HEK293T (cell line): ENCODE results near the gene ATG14.
A peak's percentile ranks its signal among the peaks of the same experiment; 100 is the strongest.

Source experiments
- CTCF ChIA-PET: fragments of 350-600 bp; formaldehyde crosslinking; extraction: SDS; loops from one replicate; lab custom pipeline; 2021; ENCODE audit warnings: antibody characterized with exemption, inconsistent platforms; lab: Yijun Ruan, JAX
- POLR2A ChIA-PET: fragments of 350-600 bp; formaldehyde crosslinking; extraction: SDS; loops from one replicate; lab custom pipeline; 2020; ENCODE audit warnings: antibody characterized with exemption, inconsistent platforms; lab: Yijun Ruan, JAX
- DNase-seq: peaks from one replicate; pipeline ENCODE4 v3.0.0; 2012; ENCODE audit warnings: mixed read lengths; ENCODE audit errors: extremely low spot score
- ARNT ChIP-seq: fragments of 450-650 bp; IDR thresholded peaks from 2 replicates; pipeline ENCODE4 v1.6.1; 2017; ENCODE audit warnings: mild to moderate bottlenecking
- BHLHE40 ChIP-seq: fragments of 450-650 bp; IDR thresholded peaks from 2 replicates; pipeline ENCODE4 v1.6.1; 2016; ENCODE audit warnings: mild to moderate bottlenecking, moderate library complexity, borderline replicate concordance
- CTBP1 ChIP-seq: fragments of 450-650 bp; IDR thresholded peaks from 2 replicates; pipeline ENCODE4 v1.6.1; 2016; ENCODE audit warnings: borderline replicate concordance
- ELF4 ChIP-seq: fragments of 450-650 bp; IDR thresholded peaks from 2 replicates; pipeline ENCODE4 v1.6.1; 2017; ENCODE audit warnings: antibody characterized with exemption
- FOXA1 ChIP-seq: fragments of 450-650 bp; IDR thresholded peaks from 2 replicates; pipeline ENCODE4 v1.6.1; 2016; ENCODE audit warnings: mild to moderate bottlenecking
- FOXK2 ChIP-seq: fragments of 450-650 bp; IDR thresholded peaks from 2 replicates; pipeline ENCODE4 v1.6.1; 2016; ENCODE audit warnings: mild to moderate bottlenecking
- FOXM1 ChIP-seq: fragments of 450-650 bp; IDR thresholded peaks from 2 replicates; pipeline ENCODE4 v1.6.1; 2017; ENCODE audit warnings: mild to moderate bottlenecking, borderline replicate concordance
- HDGF ChIP-seq: fragments of 450-650 bp; IDR thresholded peaks from 2 replicates; pipeline ENCODE4 v1.6.1; 2017; ENCODE audit warnings: antibody characterized with exemption, borderline replicate concordance
- L3MBTL2 ChIP-seq: fragments of 450-650 bp; conservative IDR thresholded peaks from 2 replicates; pipeline ENCODE4 v1.6.1; 2016; ENCODE audit warnings: mild to moderate bottlenecking
- LEF1 ChIP-seq: fragments of 450-650 bp; IDR thresholded peaks from 2 replicates; pipeline ENCODE4 v1.6.1; 2017; ENCODE audit warnings: mild to moderate bottlenecking, borderline replicate concordance
- NFRKB ChIP-seq: fragments of 450-650 bp; IDR thresholded peaks from 2 replicates; pipeline ENCODE4 v1.6.1; 2016; ENCODE audit warnings: mild to moderate bottlenecking, moderate library complexity
- PKNOX1 ChIP-seq: fragments of 450-650 bp; IDR thresholded peaks from 2 replicates; pipeline ENCODE4 v1.6.1; 2016
- SP1 ChIP-seq: fragments of 450-650 bp; IDR thresholded peaks from 2 replicates; pipeline ENCODE4 v1.6.1; 2017
- SUZ12 ChIP-seq: fragments of 450-650 bp; IDR thresholded peaks from 2 replicates; pipeline ENCODE4 v1.6.1; 2016; ENCODE audit warnings: mild to moderate bottlenecking
- TARDBP ChIP-seq: fragments of 450-650 bp; IDR thresholded peaks from 2 replicates; pipeline ENCODE4 v1.6.1; 2016
- ZNF384 ChIP-seq: fragments of 450-650 bp; IDR thresholded peaks from 2 replicates; pipeline ENCODE4 v1.6.1; 2016

Gene ATG14

GRCh38 chr14:55438066-55438683, 26.5 kb upstream of the ATG14 start:
- TF ChIP-seq BHLHE40 (no peak), ARNT (no peak), FOXA1 (no peak), FOXK2 (no peak), LEF1 (no peak), SP1 (no peak), L3MBTL2 (no peak), CTBP1 (no peak), ZNF384 (no peak), FOXM1 (no peak), ELF4 (no peak), TARDBP (no peak), HDGF (no peak), PKNOX1 (no peak), SUZ12 (no peak), NFRKB (no peak)
- ChIA-PET CTCF (interaction anchor here (0.6 to 2.1 kb wide), 11 partner anchors 8 to 1045 kb away, joined by 3 to 11 read pairs (median 3); no protein-coding TSS in a partner anchor), POLR2A (no interaction called here)
- DNase-seq, result peak; percentile 39

- CTCF ChIA-PET, result interaction anchor here (0.6 to 2.1 kb wide), 3 partner anchors 9 to 337 kb away, joined by 5 to 11 read pairs (median 5); no protein-coding TSS in a partner anchor
- TF ChIP-seq SP1, result no peak
- no peak for TF ChIP-seq PKNOX1
- TF ChIP-seq NFRKB, result no peak
- TF ChIP-seq ZNF384, result no peak
- no peak for TF ChIP-seq TARDBP
- TF ChIP-seq ELF4, result no peak
- no peak for TF ChIP-seq HDGF
- no peak for TF ChIP-seq FOXM1
- no peak for TF ChIP-seq L3MBTL2
- TF ChIP-seq BHLHE40, result no peak
- TF ChIP-seq FOXA1, result no peak
- no peak for TF ChIP-seq LEF1
- TF ChIP-seq ARNT, result no peak
- POLR2A ChIA-PET, result no interaction called here
- no peak for DNase-seq
Measured at GRCh38 chr14:55436931-55437330, 25.3 kb upstream of the ATG14 start.

- POLR2A ChIA-PET, result no interaction called here
- CTCF ChIA-PET, result interaction anchor here (0.6 to 2.1 kb wide), 3 partner anchors 10 to 1038 kb away, joined by 3 to 11 read pairs (median 5); no protein-coding TSS in a partner anchor
- no peak for TF ChIP-seq PKNOX1
- no peak for TF ChIP-seq HDGF
- TF ChIP-seq TARDBP, result no peak
- no peak for TF ChIP-seq SUZ12
- no peak for TF ChIP-seq FOXA1
- DNase-seq, result no peak
Measured at GRCh38 chr14:55436519-55436918, 24.9 kb upstream of the ATG14 start.

- TF ChIP-seq ARNT (no peak), FOXK2 (no peak), FOXA1 (no peak)
- POLR2A ChIA-PET, result no interaction called here
- no peak for DNase-seq
- CTCF ChIA-PET, result interaction anchor here (0.6 to 1.4 kb wide), 4 partner anchors 12 to 1055 kb away, joined by 3 to 6 read pairs (median 3); no protein-coding TSS in a partner anchor
Measured at GRCh38 chr14:55434805-55435174, 23.2 kb upstream of the ATG14 start.

GRCh38 chr14:55433880-55434804, 22.5 kb upstream of the ATG14 start:
- ChIA-PET POLR2A (no interaction called here), CTCF (interaction anchor here (1.4 kb wide), 1 partner anchor 17 kb away, joined by 6 read pairs; no protein-coding TSS in a partner anchor)
- TF ChIP-seq ELF4 (no peak), ZNF384 (no peak), FOXM1 (no peak), SP1 (no peak), FOXA1 (no peak), FOXK2 (no peak), PKNOX1 (no peak), NFRKB (no peak), LEF1 (no peak), L3MBTL2 (no peak), TARDBP (no peak), HDGF (no peak), BHLHE40 (no peak), CTBP1 (no peak), SUZ12 (no peak), ARNT (no peak)
- DNase-seq, result no peak
